ENCODE measurements around the gene PHF12. TPM values are rescaled to one million over a fixed set of nuclear protein-coding genes. Genes with fewer than 3 reads are reported as not detected.

Gene PHF12
- total and polyA plus RNA-seq, 2 of the 4 experiments (the other 2 are of a cell fraction), result 24.4 to 25.6 TPM

- H4K5ac ChIP-seq (ENCODE audit: low read depth, low read length), result no peak overlapping the region
- peak overlapping the region; percentile 40 for H3K14ac ChIP-seq (replicated peaks; ENCODE audit: low read depth, low read length)
- H3K27me3 ChIP-seq (ENCODE audit: control insufficient read depth, insufficient read depth, low read length), result no peaks in the 10 kb centered on the region
- ATAC-seq (ENCODE audit: low read depth), result no peak; the same call in 1 of the 2 replicates
- dilution Hi-C loops (cut with HindIII; ENCODE audit: low sequenced_read_pairs, unreplicated experiment), result no loop called here
- no peak overlapping the region for H3K27ac ChIP-seq (ENCODE audit: insufficient read depth, low read length)
- TF ChIP-seq MXI1 (IDR thresholded peaks at IDR 0.05; ENCODE audit: borderline replicate concordance, low read depth, low read length) (no peak), MAFK (IDR thresholded peaks at IDR 0.05; ENCODE audit: low read depth, low read length) (no peak), RFX5 (IDR thresholded peaks at IDR 0.05; ENCODE audit: low read depth, low read length) (no peak), SMC3 (IDR thresholded peaks at IDR 0.05; ENCODE audit: low read depth, low read length) (no peak), CEBPB (IDR thresholded peaks at IDR 0.05; ENCODE audit: low read depth, low read length) (no peak), BHLHE40 (IDR thresholded peaks at IDR 0.05; ENCODE audit: low read depth, low read length) (no peak), POLR2A (IDR thresholded peaks at IDR 0.05; ENCODE audit: low read depth, low read length) (no peak), FOS (IDR thresholded peaks at IDR 0.05; ENCODE audit: low read depth, low read length) (no peak), NFE2L2 (IDR thresholded peaks at IDR 0.05; ENCODE audit: low read depth, low read length) (no peak)
- TF ChIP-seq, protein P1, sequence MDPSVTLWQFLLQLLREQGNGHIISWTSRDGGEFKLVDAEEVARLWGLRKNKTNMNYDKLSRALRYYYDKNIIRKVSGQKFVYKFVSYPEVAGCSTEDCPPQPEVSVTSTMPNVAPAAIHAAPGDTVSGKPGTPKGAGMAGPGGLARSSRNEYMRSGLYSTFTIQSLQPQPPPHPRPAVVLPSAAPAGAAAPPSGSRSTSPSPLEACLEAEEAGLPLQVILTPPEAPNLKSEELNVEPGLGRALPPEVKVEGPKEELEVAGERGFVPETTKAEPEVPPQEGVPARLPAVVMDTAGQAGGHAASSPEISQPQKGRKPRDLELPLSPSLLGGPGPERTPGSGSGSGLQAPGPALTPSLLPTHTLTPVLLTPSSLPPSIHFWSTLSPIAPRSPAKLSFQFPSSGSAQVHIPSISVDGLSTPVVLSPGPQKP (IDR thresholded peaks at IDR 0.05; ENCODE audit: borderline replicate concordance, low read depth, low read length), result no peak
- H3K23ac ChIP-seq (ENCODE audit: low read depth, low read length), result peak overlapping the region; percentile 8
- peak overlapping the region; percentile 16; the same call in 1 of the 2 replicates for H2BK20ac ChIP-seq (ENCODE audit: low read depth, low read length)
- peaks cover 8% of the 10 kb centered on the region for H3K9me3 ChIP-seq (ENCODE audit: control insufficient read depth, insufficient read depth, low read length)
- ChIA-PET POLR2A (ENCODE audit: unreplicated experiment) (no interaction called here), CTCF (no interaction called here)
- H2AK9ac ChIP-seq (replicated peaks; ENCODE audit: low read depth, low read length, poor library complexity), result no peak overlapping the region
- H2BK5ac ChIP-seq (ENCODE audit: low read depth, low read length, poor library complexity, severe bottlenecking), result peak overlapping the region; percentile 26
- H3K56ac ChIP-seq (ENCODE audit: extremely low read depth, insufficient read depth, low read length), result no peak overlapping the region; the same call in 1 of the 2 replicates
- H2AK5ac ChIP-seq (ENCODE audit: low read depth, low read length), result peak overlapping the region; percentile 44; the same call in 1 of the 2 replicates
- peaks cover 20% of the 10 kb centered on the region for H3K36me3 ChIP-seq (ENCODE audit: control insufficient read depth, insufficient read depth, low read length)
- no peak overlapping the region; the same call in 1 of the 2 replicates for H4K91ac ChIP-seq (ENCODE audit: insufficient read depth, low read depth, low read length)
- peaks cover 84% of the 10 kb centered on the region for H4K20me1 ChIP-seq (ENCODE audit: insufficient read depth, low read length)
- peaks cover 48 to 90% of the 10 kb centered on the region in 2 experiments for H3K79me1 ChIP-seq (ENCODE audit: low read depth in 1 of 2, low read length in 2 of 2)
- peaks cover 14% of the 10 kb centered on the region for H3K4me1 ChIP-seq (ENCODE audit: control insufficient read depth, insufficient read depth, low read length)
- H3K18ac ChIP-seq (ENCODE audit: low read depth, low read length), result peak overlapping the region; percentile 18; the same call in 1 of the 2 replicates
- no CpG with 5 or more reads among the region's 2 CpGs for WGBS, 2 experiments (ENCODE audit: extremely low coverage in 2 of 2, insufficient read length in 1 of 2)
- peak overlapping the region; percentile 53; the same call in 1 of the 2 replicates for H2BK120ac ChIP-seq (ENCODE audit: low read depth, low read length)
- peak overlapping the region; percentile 26; the same call in 1 of the 3 replicates for H2BK15ac ChIP-seq (ENCODE audit: low read depth, low read length)
- peak overlapping the region; percentile 14; the same call in 1 of the 2 replicates for H3K4me2 ChIP-seq (ENCODE audit: low read depth, low read length)
- DNase-seq, result no peak
- peaks cover 27% of the 10 kb centered on the region for H3K9me1 ChIP-seq (ENCODE audit: insufficient read depth, low read length)
- intact Hi-C loops (cut with micrococcal nuclease), result no loop called here
- H4K8ac ChIP-seq (ENCODE audit: low read depth in 2 of 2, low read length in 2 of 2), result no peak overlapping the region
- no TSS peak for BruUV-seq (replicated peaks)
- no peak overlapping the region for H3K9ac ChIP-seq (ENCODE audit: low read depth, low read length)
- no peak overlapping the region for H2AFZ ChIP-seq (replicated peaks; ENCODE audit: low read length, poor library complexity)
- peak overlapping the region; percentile 29; the same call in 1 of the 2 replicates for H3K4ac ChIP-seq (ENCODE audit: low read depth, low read length)
- in situ Hi-C loops (cut with MboI; ENCODE audit: low sequenced_read_pairs), result no loop called here
- no peak overlapping the region for H3K4me3 ChIP-seq (ENCODE audit: insufficient read depth, low read depth, low read length)
These were observed 25.0 kb downstream of the PHF12 start for GRCh38 chr17:28926366-28926765.
